ENCODE data around the gene PITRM1. TPM values are rescaled to one million over a fixed set of nuclear protein-coding genes. Genes with fewer than 3 reads are reported as not detected.

The PITRM1 gene
- total RNA-seq, 4 donors from 2014 or later, result 45.5 to 62.8 (median 52.2) TPM

- intact Hi-C loops (cut with DNase I; ENCODE audit: low total_unique reads), result no loop called here
- DNase-seq (ENCODE audit: low spot score in 2 of 2), result no peak
- WGBS, 2 donors, result 93 to 97% methylated on average over 19 of the region's 19 CpGs
- no peak for TF ChIP-seq POLR2A (IDR thresholded peaks at IDR 0.05)
- no peak for TF ChIP-seq CTCF (IDR thresholded peaks at IDR 0.05)
- H3K4me3 ChIP-seq (ENCODE audit: low read depth, poor library complexity, severe bottlenecking), result no peak overlapping the region
These were observed 72.3 kb downstream of the PITRM1 start for GRCh38 chr10:3100093-3100792.

GRCh38 chr10:3099291-3100092 lies 73.1 kb downstream of the PITRM1 start:
- 90 to 91% methylated on average over 21 to 22 of the region's 22 CpGs for WGBS, 2 donors
- DNase-seq (ENCODE audit: low spot score in 2 of 2), result no peak
- TF ChIP-seq CTCF (IDR thresholded peaks at IDR 0.05) (no peak), POLR2A (IDR thresholded peaks at IDR 0.05) (no peak)
- intact Hi-C loops (cut with DNase I; ENCODE audit: low total_unique reads), result no loop called here
- H3K4me3 ChIP-seq (ENCODE audit: low read depth, poor library complexity, severe bottlenecking), result no peak overlapping the region

- intact Hi-C loops (cut with DNase I; ENCODE audit: low total_unique reads), result no loop called here
- TF ChIP-seq POLR2A (IDR thresholded peaks at IDR 0.05) (no peak), CTCF (IDR thresholded peaks at IDR 0.05) (no peak)
- WGBS, 2 donors, result 87 to 90% methylated on average over 11 of the region's 11 CpGs
- DNase-seq (ENCODE audit: low spot score in 2 of 2), result no peak
- no peak overlapping the region for H3K4me3 ChIP-seq (ENCODE audit: low read depth, poor library complexity, severe bottlenecking)
These were observed 73.9 kb downstream of the PITRM1 start for GRCh38 chr10:3098689-3099088.

GRCh38 chr10:3097160-3097559 lies 75.4 kb downstream of the PITRM1 start:
- TF ChIP-seq POLR2A (IDR thresholded peaks at IDR 0.05) (no peak), CTCF (IDR thresholded peaks at IDR 0.05) (no peak)

GRCh38 chr10:3096149-3096548 lies 76.4 kb downstream of the PITRM1 start:
- intact Hi-C loops (cut with DNase I; ENCODE audit: low total_unique reads), result no loop called here
- TF ChIP-seq CTCF (IDR thresholded peaks at IDR 0.05), result no peak
- WGBS, 2 donors, result 45 to 50% methylated on average over 16 of the region's 16 CpGs
- DNase-seq (ENCODE audit: low spot score in 2 of 2), result no peak
- H3K4me3 ChIP-seq (ENCODE audit: low read depth, poor library complexity, severe bottlenecking), result no peak overlapping the region

More at GRCh38 chr10:3097160-3097559, 75.4 kb downstream of the PITRM1 start:
- 93 to 95% methylated on average over 9 of the region's 9 CpGs for WGBS, 2 donors
- no peak for DNase-seq (ENCODE audit: low spot score in 2 of 2)
- H3K4me3 ChIP-seq (ENCODE audit: low read depth, poor library complexity, severe bottlenecking), result no peak overlapping the region
- intact Hi-C loops (cut with DNase I; ENCODE audit: low total_unique reads), result no loop called here

Measured in lower leg skin (tissue), 4 donors.